Measurements from ENCODE around the gene SLC6A5.

The SLC6A5 gene

DNA sequence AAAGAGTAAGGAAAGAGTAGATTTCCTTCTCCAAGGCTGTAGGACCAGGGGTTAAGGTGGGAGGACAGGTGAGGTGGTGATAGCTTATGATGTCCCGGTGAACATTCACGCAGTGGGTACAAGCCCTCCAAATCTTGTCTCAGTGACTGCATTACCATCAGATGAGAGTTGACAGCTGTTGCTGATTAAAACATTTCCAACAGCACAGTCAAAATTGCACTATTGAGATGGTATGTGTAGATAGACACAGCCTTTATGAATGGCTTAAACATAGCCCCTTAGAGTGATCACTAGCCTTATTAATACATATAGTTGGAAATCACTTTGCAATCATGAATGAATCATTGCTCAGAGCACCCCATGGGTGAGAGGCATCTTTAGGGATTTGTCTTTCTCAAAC lies 77.2 kb downstream of the SLC6A5 start:
- H3K9me3 ChIP-seq (ENCODE audit: control insufficient read depth in 5 of 5, low read length in 5 of 5), result no peaks in the 10 kb centered on the region

DNA sequence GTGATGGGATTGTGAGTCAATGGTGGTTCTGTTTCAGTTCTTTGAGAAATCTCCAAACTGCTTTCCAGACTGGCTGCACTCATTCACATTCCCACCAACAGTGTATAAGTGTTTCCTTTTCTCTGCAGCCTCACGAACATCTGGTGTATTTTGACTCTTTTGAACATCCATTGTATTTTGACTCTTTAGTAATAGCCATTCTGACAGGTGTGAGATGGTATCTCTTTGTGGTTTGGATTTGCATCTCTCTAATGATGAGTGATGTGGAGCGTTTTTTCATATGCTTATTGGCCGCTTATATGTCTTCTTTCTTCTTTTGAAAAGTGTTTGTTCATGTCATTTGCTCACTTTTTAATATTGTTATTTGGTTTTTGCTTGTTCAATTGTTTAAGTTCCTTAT lies 89.4 kb downstream of the SLC6A5 start:
- Histone ChIP-seq H3K27me3 (ENCODE audit: control insufficient read depth in 5 of 5, insufficient read depth in 4 of 5, low read length in 5 of 5) (peaks cover 0 to 3% (median 0%) of the 10 kb centered on the region in 5 donors), H3K4me3 (ENCODE audit: low read depth in 1 of 5, low read length in 5 of 5) (no peak overlapping the region), H3K9me3 (ENCODE audit: control insufficient read depth in 5 of 5, low read length in 5 of 5) (no peaks in the 10 kb centered on the region), H3K4me1 (ENCODE audit: control insufficient read depth in 5 of 5, insufficient read depth in 5 of 5, low read length in 5 of 5) (no peaks in the 10 kb centered on the region), H3K36me3 (ENCODE audit: control insufficient read depth in 5 of 5, insufficient read depth in 5 of 5, low read length in 5 of 5) (no peaks in the 10 kb centered on the region), H3K9ac (ENCODE audit: low read length in 5 of 5) (no peak overlapping the region), H3K27ac (ENCODE audit: low read depth, low read length) (no peak overlapping the region)

More for the DNA sequence above, 77.2 kb downstream of the SLC6A5 start:
- Histone ChIP-seq H3K27me3 (ENCODE audit: control insufficient read depth in 5 of 5, insufficient read depth in 4 of 5, low read length in 5 of 5) (peaks cover 9 to 23% (median 11%) of the 10 kb centered on the region in 5 donors), H3K4me3 (ENCODE audit: low read depth in 1 of 5, low read length in 5 of 5) (no peak overlapping the region), H3K27ac (ENCODE audit: low read depth, low read length) (no peak overlapping the region), H3K36me3 (ENCODE audit: control insufficient read depth in 5 of 5, insufficient read depth in 5 of 5, low read length in 5 of 5) (no peaks in the 10 kb centered on the region), H3K9ac (ENCODE audit: low read length in 5 of 5) (no peak overlapping the region), H3K4me1 (ENCODE audit: control insufficient read depth in 5 of 5, insufficient read depth in 5 of 5, low read length in 5 of 5) (no peaks in the 10 kb centered on the region)

DNA sequence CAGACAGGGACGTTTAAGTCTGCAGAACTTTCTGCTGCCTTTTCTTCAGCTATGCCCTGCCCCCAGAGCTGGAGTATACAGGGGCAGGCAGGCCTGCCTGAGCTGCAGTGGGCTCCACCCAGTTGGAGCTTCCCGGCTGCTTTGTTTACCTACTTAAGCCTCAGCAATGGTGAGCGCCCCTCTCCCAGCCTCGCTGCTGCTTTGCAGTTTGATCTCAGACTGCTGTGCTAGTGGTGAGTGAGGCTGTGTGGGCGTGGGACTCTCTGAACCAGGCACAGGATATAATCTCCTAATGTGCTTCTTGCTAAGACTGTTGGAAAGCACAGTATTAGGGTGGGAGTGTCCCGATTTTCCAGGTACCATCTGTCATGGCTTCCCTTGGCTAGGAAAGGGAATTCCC lies 108.5 kb downstream of the SLC6A5 start:
- H3K4me3 ChIP-seq (ENCODE audit: low read depth in 1 of 5, low read length in 5 of 5), result no peak overlapping the region
- H3K9ac ChIP-seq (ENCODE audit: low read length in 5 of 5), result no peak overlapping the region

More for the DNA sequence above, 108.5 kb downstream of the SLC6A5 start:
- no peak overlapping the region for H3K27ac ChIP-seq (ENCODE audit: low read depth, low read length)
- H3K9me3 ChIP-seq (ENCODE audit: control insufficient read depth in 5 of 5, low read length in 5 of 5), result peaks cover 0 to 7% (median 0%) of the 10 kb centered on the region in 5 donors
- no peaks in the 10 kb centered on the region for H3K27me3 ChIP-seq (ENCODE audit: control insufficient read depth in 5 of 5, insufficient read depth in 4 of 5, low read length in 5 of 5)
- no peaks in the 10 kb centered on the region for H3K36me3 ChIP-seq (ENCODE audit: control insufficient read depth in 5 of 5, insufficient read depth in 5 of 5, low read length in 5 of 5)
- H3K4me1 ChIP-seq (ENCODE audit: control insufficient read depth in 5 of 5, insufficient read depth in 5 of 5, low read length in 5 of 5), result no peaks in the 10 kb centered on the region
